Upper lobe of right lung (tissue), 1 donor: ENCODE measurements around the gene TMEM179B. TPM values are rescaled to one million over a fixed set of nuclear protein-coding genes. Genes with fewer than 3 reads are reported as not detected.
"Not testable (repeated sequence)": the region's sequence is repeated elsewhere in the genome, so short reads cannot be mapped to it uniquely, and the experiment has no call there.

Experiments used
- ATAC-seq: fragments of 200-7000 bp; cut with Tn5 transposase; one replicate; pipeline ENCODE4 v1.9.1; 2020; ENCODE audit warnings: mild to moderate bottlenecking, moderate library complexity
- DNase-seq: peaks from one replicate; pipeline ENCODE4 v3.0.0-alpha.2; 2020
- H3K27ac ChIP-seq: fragments of 200-600 bp; one replicate; pipeline ENCODE4 v1.8.0; 2022
- H3K27me3 ChIP-seq: fragments of 200-600 bp; one replicate; pipeline ENCODE4 v1.8.0; 2022; ENCODE audit warnings: mild to moderate bottlenecking
- H3K36me3 ChIP-seq: fragments of 200-600 bp; one replicate; pipeline ENCODE4 v1.8.0; 2022
- H3K4me1 ChIP-seq: fragments of 200-600 bp; one replicate; pipeline ENCODE4 v1.8.0; 2022
- H3K4me3 ChIP-seq: fragments of 200-600 bp; one replicate; pipeline ENCODE4 v1.8.0; 2022; ENCODE audit warnings: mild to moderate bottlenecking
- H3K9me3 ChIP-seq: fragments of 200-600 bp; one replicate; pipeline ENCODE4 v1.8.0; 2022
- intact Hi-C: fragments of 100-400 bp; cut with DNase I; formaldehyde crosslinking; loops from one replicate; pipeline ENCODE4 v1.11.0; 2022
- total RNA-seq: library from RNA; stranded (reverse); fragmentation: NEBNext Ultra II Directional; extraction: Animal tissue kit (Norgen Biotek cat#: 25700); gene quantifications from one replicate; pipeline ENCODE4 v1.2.1, GENCODE V29; 2021
- TF ChIP-seq, protein P1 (sequence below): fragments of 200-600 bp; IDR thresholded peaks from one replicate; pipeline ENCODE4 v1.8.0; 2022; ENCODE audit warnings: antibody characterized with exemption
- donor health status: DM: no; HTN: yes; CAD: no; lungs with severe emphysema.

Gene TMEM179B
- total RNA-seq, 1 donor from 2014 or later = 52.4 TPM

DNA sequence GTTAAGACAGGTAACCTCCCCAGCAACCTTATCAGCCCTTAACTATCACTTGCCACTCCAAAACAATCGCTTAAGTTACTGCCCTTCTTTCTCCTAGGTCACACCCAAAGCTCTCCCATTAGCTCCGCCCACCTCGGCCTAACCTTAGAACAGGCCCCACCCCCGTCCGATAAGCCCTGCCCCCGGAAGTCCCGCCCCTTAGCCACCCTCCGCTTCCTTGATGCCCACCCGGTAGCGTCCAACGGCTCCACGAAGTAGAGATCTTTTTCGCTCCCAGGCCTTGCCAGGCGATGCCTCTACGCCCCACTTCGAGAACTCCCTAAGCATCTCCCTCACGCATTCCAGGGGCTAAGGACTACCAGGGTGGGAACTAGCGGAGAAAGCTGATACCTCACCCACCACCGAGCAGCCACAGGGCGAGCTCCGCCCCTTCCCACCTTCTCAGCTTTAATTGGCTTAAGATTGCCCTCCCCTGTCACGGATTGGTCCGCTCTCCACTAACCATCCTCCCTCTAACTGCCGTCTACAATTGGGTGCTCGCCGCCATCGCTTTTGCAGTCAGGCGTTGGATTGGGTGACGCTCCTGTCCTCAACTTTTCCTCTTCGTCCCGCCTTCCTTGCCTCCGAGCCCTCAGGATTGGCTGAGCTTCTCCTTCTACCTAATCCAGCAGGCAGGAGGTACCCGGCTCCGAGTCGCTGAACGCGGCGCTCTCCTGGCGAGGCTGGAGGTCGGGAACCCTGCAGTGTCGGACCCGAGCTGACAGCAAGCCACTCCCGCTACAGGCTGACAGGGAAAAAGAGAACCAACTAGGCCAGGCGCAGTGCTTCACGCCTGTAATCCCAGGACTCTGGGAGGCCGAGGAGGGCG lies 33.2 kb upstream of the TMEM179B start, which contains the start of gene ZBTB3:
Gene ZBTB3, minus strand, starts transcription at position 425 of the 868 bp plus-strand sequence. CDS start 496 bp downstream, outside the sequence.
- Histone ChIP-seq H3K4me1 (peaks cover 20% of the 10 kb centered on the region), H3K36me3 (peaks cover 11% of the 10 kb centered on the region), H3K9me3 (no peaks in the 10 kb centered on the region), H3K27ac (peak within 1 kb of the TSS; percentile 86), H3K27me3 (no peaks in the 10 kb centered on the region), H3K4me3 (peak within 1 kb of the TSS; percentile 64)
- ATAC-seq (peak; percentile 98), DNase-seq (peak; percentile 97)
- TF ChIP-seq, protein P1, sequence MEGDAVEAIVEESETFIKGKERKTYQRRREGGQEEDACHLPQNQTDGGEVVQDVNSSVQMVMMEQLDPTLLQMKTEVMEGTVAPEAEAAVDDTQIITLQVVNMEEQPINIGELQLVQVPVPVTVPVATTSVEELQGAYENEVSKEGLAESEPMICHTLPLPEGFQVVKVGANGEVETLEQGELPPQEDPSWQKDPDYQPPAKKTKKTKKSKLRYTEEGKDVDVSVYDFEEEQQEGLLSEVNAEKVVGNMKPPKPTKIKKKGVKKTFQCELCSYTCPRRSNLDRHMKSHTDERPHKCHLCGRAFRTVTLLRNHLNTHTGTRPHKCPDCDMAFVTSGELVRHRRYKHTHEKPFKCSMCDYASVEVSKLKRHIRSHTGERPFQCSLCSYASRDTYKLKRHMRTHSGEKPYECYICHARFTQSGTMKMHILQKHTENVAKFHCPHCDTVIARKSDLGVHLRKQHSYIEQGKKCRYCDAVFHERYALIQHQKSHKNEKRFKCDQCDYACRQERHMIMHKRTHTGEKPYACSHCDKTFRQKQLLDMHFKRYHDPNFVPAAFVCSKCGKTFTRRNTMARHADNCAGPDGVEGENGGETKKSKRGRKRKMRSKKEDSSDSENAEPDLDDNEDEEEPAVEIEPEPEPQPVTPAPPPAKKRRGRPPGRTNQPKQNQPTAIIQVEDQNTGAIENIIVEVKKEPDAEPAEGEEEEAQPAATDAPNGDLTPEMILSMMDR = no peak
- intact Hi-C loops = no loop called here

DNA sequence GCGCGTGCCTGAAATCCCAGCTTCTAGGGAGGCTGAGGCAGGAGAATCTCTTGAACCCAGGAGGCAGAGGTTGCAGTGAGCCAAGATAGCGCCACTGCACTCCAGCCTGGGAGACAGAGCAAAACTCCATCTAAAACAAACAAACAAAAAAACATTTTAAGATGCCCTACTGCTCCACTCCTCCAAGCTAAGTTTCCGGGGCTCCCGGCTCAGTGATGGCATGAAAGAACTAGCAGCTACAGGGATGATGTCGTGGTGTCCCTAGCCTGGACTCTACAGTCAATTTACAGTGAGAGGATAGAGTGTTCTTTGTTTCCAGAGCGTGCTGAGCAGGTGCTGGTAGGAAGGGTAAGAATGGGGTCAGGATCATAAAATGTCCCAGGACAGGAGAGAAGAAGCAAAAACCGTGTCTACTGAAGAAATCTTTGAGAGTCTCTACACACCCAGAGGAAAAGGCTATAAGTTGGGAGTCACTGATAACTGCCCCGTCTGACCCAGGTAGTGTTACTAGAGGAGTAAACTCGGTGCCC lies 32.1 kb upstream of the TMEM179B start:
- no peak for ATAC-seq
- no peak overlapping the region for H3K4me3 ChIP-seq
- TF ChIP-seq, protein P1 = no peak
- H3K27me3 ChIP-seq = no peaks in the 10 kb centered on the region
- no peak for DNase-seq
- peaks cover 20% of the 10 kb centered on the region for H3K4me1 ChIP-seq
- intact Hi-C loops = no loop called here
- H3K27ac ChIP-seq = no peak overlapping the region
- no peaks in the 10 kb centered on the region for H3K9me3 ChIP-seq
- peaks cover 11% of the 10 kb centered on the region for H3K36me3 ChIP-seq

DNA sequence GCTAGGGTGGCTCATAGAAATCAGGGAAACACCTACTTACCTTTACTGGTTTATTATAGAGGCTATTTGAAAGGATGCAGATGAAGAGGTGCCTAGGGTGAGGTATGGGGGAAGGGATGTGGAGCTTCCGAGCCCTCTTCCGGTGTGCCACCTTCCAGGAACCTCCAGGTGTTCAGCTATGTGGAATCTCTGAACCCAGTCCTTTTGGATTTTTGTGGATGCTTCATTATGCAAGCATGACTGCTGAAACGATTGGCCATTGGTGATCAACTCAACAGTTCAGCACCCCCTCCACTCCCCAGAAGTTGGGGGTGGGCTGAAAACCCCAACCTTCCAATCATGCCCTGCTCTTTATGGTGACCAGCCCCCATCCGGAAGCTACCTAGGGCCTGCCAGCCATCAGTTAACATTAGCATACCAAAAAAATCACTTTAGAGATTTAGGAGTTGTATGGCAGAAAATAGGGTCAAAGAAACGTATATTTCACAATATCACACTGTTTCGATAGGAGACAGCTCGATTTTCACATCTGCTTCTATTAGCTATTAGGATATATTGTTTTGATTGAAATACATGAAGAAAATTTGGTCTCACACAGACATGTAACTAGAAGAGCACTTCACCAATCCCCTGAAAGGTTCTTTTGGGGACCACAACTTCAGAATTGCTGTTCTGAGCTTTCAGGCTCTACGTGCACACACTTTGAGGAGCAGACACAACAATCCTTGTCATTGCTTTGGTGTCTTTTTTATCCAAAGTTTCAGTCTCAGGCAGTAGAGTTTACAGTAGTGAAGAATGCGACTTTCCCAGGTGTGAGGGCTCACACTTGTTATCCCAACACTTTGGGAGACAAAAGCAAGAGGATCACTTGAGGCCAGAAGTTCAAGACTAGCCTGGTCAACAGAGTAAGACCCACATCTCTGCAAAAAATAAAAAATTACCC lies 29.1 kb upstream of the TMEM179B start:
- Histone ChIP-seq H3K27ac (no peak overlapping the region), H3K9me3 (no peaks in the 10 kb centered on the region), H3K4me1 (peaks cover 19% of the 10 kb centered on the region), H3K4me3 (no peak overlapping the region), H3K36me3 (no peaks in the 10 kb centered on the region), H3K27me3 (no peaks in the 10 kb centered on the region)
- ATAC-seq = no peak
- intact Hi-C loops = no loop called here
- DNase-seq = no peak
- TF ChIP-seq, protein P1 = no peak

DNA sequence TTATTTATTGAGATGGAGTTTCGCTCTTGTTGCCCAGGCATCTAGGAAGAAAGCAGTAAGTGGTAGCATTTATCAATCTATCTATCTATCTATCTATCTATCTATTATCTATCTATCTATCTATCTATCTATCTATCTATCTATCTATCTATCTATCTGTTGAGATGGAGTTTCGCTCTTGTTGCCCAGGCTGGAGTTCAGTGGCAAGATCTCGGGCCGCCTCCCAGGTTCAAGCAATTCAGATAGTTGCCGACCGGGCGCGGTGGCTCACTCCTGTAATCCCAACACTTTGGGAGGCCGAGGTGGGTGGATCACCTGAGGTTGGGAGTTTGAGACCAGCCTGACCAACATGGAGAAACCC lies 26.4 kb upstream of the TMEM179B start:
- Histone ChIP-seq H3K27ac (peak overlapping the region; percentile 90), H3K4me1 (peaks cover 12% of the 10 kb centered on the region), H3K4me3 (peak overlapping the region; percentile 91), H3K36me3 (peaks cover 17% of the 10 kb centered on the region)
- H3K9me3 ChIP-seq, H3K27me3 ChIP-seq, ATAC-seq, intact Hi-C loops, DNase-seq: not testable (repeated sequence)

DNA sequence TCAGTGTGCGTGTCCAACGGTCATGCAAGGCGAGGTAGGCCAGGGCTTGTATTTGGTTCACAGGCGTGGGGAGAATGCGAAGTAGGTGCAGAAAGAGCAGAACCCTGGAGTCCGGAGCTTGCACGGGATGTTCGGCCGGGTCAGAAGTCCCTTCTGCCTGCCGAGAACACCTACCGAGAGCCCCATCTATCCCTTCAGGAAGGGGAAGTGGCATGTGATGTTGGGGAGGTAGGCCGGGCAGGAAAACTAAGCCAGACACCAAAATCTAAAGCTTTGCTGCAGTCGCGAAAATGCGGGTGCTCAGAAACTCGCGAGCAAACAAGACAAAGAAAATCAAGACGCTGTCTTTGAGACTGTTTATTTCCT lies 16.4 kb upstream of the TMEM179B start:
- ATAC-seq (no peak), DNase-seq (no peak)
- Histone ChIP-seq H3K4me3 (peak overlapping the region; percentile 80), H3K27ac (peak overlapping the region; percentile 92), H3K9me3 (no peaks in the 10 kb centered on the region), H3K36me3 (peaks cover 23% of the 10 kb centered on the region), H3K27me3 (no peaks in the 10 kb centered on the region), H3K4me1 (peaks cover 22% of the 10 kb centered on the region)
- TF ChIP-seq, protein P1 = no peak
- intact Hi-C loops = no loop called here
